GM10248 (cell line): ENCODE results near the gene ANAPC7.
A peak's percentile ranks its signal among the peaks of the same experiment; 100 is the strongest.
"Not testable (repeated sequence)": the region's sequence is repeated elsewhere in the genome, so short reads cannot be mapped to it uniquely, and the experiment has no call there.

ENCODE experiments used
- CTCF ChIA-PET: fragments of 300-600 bp; sonication (Branson Sonifier 250); formaldehyde crosslinking; extraction: SDS; loops from one replicate; lab custom pipeline; 2021; ENCODE audit warnings: antibody characterized with exemption; lab: Yijun Ruan, JAX
- POLR2A ChIA-PET: fragments of 350-650 bp; sonication (Branson Sonifier 250); formaldehyde crosslinking; extraction: SDS; loops from one replicate; lab custom pipeline; 2020; ENCODE audit warnings: antibody characterized with exemption; lab: Yijun Ruan, JAX
- DNase-seq: peaks from one replicate; pipeline ENCODE4 v3.0.0; 2012; ENCODE audit errors: extremely low spot score
- CTCF ChIP-seq: IDR thresholded peaks from 2 replicates; pipeline ENCODE4 v1.5.1; 2012; ENCODE audit warnings: mild to moderate bottlenecking, low read depth; ENCODE audit errors: extremely low read depth, missing control alignments, control extremely low read depth

ANAPC7 gene

GRCh38 chr12:110343114-110343513 lies 60.4 kb downstream of the ANAPC7 start:
- TF ChIP-seq CTCF, result no peak
- ChIA-PET CTCF (interaction anchor here (0.9 to 1.2 kb wide), 4 partner anchors 10 to 16 kb away, joined by 3 to 4 read pairs (median 3); no protein-coding TSS in a partner anchor), POLR2A (no interaction called here)
- no peak for DNase-seq

- POLR2A ChIA-PET, result no interaction called here
- CTCF ChIA-PET, result interaction anchor here (1.1 to 1.2 kb wide), 2 partner anchors 10 to 11 kb away, joined by 3 to 4 read pairs; no protein-coding TSS in a partner anchor
- no peak for TF ChIP-seq CTCF
- no peak for DNase-seq
Observed at GRCh38 chr12:110342157-110342556, 61.4 kb downstream of the ANAPC7 start.

- CTCF ChIA-PET, result interaction anchor here (1.9 to 4.2 kb wide), 3 partner anchors 10 to 91 kb away, joined by 7 to 22 read pairs (median 8); no protein-coding TSS in a partner anchor
- POLR2A ChIA-PET, result interaction anchor here (0.6 kb wide), 1 partner anchor 54 kb away, joined by 10 read pairs; no protein-coding TSS in a partner anchor
- TF ChIP-seq CTCF, result no peak
Observed at GRCh38 chr12:110340706-110341105, 62.8 kb downstream of the ANAPC7 start.

GRCh38 chr12:110340261-110340660 lies 63.2 kb downstream of the ANAPC7 start:
- POLR2A ChIA-PET, result interaction anchor here (0.6 kb wide), 1 partner anchor 54 kb away, joined by 10 read pairs; no protein-coding TSS in a partner anchor
- DNase-seq, result not testable (repeated sequence)
- CTCF ChIA-PET, result interaction anchor here (1.2 to 4.2 kb wide), 5 partner anchors 8 to 91 kb away, joined by 3 to 22 read pairs (median 7); no protein-coding TSS in a partner anchor

More at GRCh38 chr12:110340706-110341105, 62.8 kb downstream of the ANAPC7 start:
- no peak for DNase-seq

GRCh38 chr12:110339184-110339952 lies 64.1 kb downstream of the ANAPC7 start:
- POLR2A ChIA-PET, result no interaction called here
- no peak for TF ChIP-seq CTCF
- CTCF ChIA-PET, result interaction anchor here (0.8 to 4.2 kb wide), 7 partner anchors 8 to 92 kb away, joined by 3 to 22 read pairs (median 5); no protein-coding TSS in a partner anchor
- DNase-seq, result no peak

GRCh38 chr12:110338754-110339153 lies 64.8 kb downstream of the ANAPC7 start:
- CTCF ChIA-PET, result interaction anchor here (0.8 to 4.2 kb wide), 5 partner anchors 8 to 93 kb away, joined by 3 to 22 read pairs (median 7); no protein-coding TSS in a partner anchor
- POLR2A ChIA-PET, result no interaction called here
- DNase-seq, result peak; percentile 33
- no peak for TF ChIP-seq CTCF
